Heart left ventricle (tissue), 13 donors: ENCODE data around the gene TPSAB1.
"Not testable (repeated sequence)": the region's sequence is repeated elsewhere in the genome, so short reads cannot be mapped to it uniquely, and the experiment has no call there.

Experiments used
- CTCF ChIP-seq, 12 donors: fragments of 200-600 bp; sonication (generic) in 4 of 12; IDR thresholded peaks; one replicate each; pipeline versions ENCODE4 v1.5.0 to v1.8.0; 2018 to 2022; ENCODE audit warnings: antibody characterized with exemption in 12 of 12, mild to moderate bottlenecking in 5 of 12
- POLR2A ChIP-seq, 2 donors: fragments of 450-650 bp; IDR thresholded peaks; one replicate each; pipeline ENCODE4 v1.6.1; 2017; ENCODE audit warnings: antibody characterized with exemption in 2 of 2, mild to moderate bottlenecking in 2 of 2, moderate library complexity in 2 of 2
- donor health status: ischemic (EF 13 %, LVEDD 7.1; RV severe dilation, severe dysfunction).
- donor health status: DM: no; HTN: yes; CAD: no.
- donor health status: DM: no; HTN: no; CAD: no.
- donor health status: ischemic (EF 25% LVEDD 6.9; RV normal size, moderate dysfunction).
- donor health status: ischemic (EF 25% LVEDD 5.7; RV mildly dilated, moderate dysfunction).
- donor health status: ischemic (EF 35%, LVEDD 5.7; RV mildly dilated, moderate dysfunction).
- donor health status: nonischemic (EF 11% LVEDD 7.7; RV severe dilation, severe dysfunction).
- donor health status: DM: yes; HTN: yes; CAD: no.
- donor health status: PGD.
- donor health status: ischemic (EF 29% LVEDD 5.4; RV normal size, mild dysfunction).
- donor health status: nonischemic (EF 23%, LVEDD 6.1; RV moderate dilation, normal function).

DNA sequence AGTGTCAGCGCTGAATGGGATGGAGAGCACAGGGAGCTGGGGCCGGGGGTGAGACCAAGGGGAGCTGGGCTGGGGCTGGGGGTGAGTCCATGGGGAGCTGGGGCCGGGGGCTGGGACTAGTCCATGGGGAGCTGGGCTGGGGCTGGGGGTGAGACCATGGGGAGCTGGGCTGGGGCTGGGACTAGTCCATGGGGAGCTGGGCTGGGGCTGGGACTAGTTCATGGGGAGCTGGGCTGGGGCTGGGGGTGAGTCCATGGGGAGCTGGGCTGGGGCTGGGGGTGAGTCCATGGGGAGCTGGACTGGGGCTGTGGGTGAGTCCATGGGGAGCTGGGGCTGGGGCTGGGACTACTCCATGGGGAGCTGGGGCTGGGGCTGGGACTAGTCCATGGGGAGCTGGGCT, 14.3 kb downstream of the TPSAB1 start:
- TF ChIP-seq POLR2A, CTCF (IDR thresholded peaks at IDR 0.05): not testable (repeated sequence)
